HL-60/S4 (cell line): Measurements from ENCODE around the gene MED26.

ENCODE experiments used
- in situ Hi-C: fragments of 300-500 bp; cut with MboI; formaldehyde crosslinking; loops from 2 replicates; pipeline ENCODE4 v1.14.3; 2022; ENCODE audit warnings: low sequenced_read_pairs

MED26 gene

DNA sequence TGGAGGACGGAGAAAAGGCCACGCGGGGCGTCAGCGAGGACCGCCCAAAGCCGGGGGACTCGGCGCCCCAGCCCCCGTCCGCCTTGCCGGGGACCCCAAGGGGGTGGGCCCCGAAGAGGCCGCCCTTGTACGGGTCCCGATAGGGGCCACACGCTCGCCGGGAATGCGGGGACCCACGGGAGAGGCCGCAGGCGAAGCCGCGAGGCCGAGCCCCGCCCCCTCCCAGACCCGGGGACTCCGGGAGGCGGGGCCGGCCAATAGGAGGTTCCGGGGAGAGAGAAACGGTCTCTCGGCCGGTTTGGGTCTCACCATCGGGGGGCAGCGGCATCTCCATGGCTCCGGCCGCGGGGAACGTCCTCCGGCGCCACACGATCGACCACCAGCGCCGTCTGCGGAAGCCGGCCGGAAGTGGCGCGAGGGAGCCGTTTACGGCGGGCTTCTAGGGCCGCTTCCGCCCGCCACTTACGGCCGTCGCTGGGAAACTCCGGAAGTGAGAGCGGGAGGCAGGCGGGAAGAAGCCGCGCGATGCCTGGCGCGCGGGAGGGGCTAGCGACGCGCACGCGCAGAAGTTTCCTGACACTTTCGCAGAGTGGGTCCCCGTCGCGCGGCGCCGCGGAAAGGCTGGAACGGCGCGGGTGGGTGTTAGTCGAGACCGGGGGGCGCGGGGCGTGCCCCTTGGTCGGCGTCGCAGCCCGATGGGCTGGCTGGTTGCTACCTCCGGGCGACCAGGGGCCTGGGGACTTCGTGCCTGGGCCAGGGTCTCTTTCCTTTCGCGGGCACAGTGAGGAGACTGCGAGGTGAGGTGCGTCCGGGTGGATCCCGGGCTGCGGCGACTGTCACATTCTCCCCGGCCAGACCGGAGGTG lies 85.7 kb downstream of the MED26 start, which contains the start of gene CHERP:
Gene CHERP, minus strand, starts transcription at position 393 of the 865 bp plus-strand sequence. Its CDS starts 59 bp downstream, at position 334.
- in situ Hi-C loops, result no loop called here

DNA sequence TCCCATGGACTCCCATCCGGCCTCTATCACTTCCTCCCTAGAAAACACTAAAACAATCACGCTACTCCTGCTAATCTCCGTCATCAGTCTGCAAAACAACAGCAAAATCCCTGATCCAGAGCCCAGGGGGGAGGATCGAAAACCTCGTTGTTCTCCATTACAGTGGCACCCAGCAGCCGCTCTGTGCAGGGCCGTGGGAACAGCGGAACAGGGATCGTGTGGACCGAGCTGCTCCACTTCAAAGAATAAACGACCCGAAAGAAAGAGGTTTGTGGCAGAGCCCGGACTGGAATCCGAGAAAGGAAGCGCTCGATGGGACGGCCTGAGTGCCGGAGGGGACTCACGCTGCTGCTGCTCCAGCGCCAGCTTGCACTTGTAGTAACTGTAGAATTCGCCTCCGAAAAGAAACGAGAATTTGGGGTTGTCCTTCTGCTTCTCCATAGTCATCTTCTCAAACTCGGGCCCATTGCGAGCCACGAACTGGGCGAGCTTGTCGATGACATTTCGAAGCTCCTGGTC lies 86.4 kb downstream of the MED26 start:
- in situ Hi-C loops, result no loop called here

DNA sequence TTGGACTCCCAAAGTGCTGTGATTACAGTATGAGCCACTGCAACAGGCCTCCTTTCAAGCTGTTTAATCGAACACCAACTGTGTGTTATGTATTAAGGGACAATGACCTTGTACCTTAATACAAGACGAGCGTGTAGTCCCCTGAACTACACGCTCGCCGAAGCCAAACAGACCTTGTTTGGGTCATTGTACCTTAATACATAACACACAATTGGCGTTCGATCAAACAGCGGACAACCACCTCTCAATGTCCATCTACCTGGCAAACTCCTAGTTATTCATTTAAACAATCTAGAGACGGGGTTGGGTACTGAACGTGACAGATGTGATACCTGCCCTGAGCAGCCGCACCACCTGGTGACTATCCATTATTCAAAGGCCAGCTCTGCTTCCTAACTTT lies 87.1 kb downstream of the MED26 start:
- in situ Hi-C loops, result no loop called here

DNA sequence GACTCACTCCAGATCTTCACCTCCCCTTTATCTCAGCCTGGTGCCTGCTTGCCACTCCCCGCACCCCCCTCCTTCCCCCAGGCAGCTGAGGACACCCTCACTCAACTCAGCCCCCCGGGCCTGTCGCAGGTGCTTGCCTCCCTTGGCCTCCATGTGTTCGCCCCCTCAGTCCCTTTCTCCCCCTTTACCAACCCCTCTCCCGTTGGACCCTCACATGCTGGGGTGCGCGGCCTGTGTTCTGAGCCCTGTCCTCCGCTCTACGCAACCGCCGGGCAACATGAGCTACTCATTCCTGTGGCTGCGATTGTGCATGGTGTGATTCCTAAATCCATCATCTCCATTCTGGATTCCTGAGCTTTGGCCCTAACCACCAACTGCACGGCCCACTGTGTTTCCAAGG lies 90.9 kb downstream of the MED26 start:
- in situ Hi-C loops, result no loop called here

DNA sequence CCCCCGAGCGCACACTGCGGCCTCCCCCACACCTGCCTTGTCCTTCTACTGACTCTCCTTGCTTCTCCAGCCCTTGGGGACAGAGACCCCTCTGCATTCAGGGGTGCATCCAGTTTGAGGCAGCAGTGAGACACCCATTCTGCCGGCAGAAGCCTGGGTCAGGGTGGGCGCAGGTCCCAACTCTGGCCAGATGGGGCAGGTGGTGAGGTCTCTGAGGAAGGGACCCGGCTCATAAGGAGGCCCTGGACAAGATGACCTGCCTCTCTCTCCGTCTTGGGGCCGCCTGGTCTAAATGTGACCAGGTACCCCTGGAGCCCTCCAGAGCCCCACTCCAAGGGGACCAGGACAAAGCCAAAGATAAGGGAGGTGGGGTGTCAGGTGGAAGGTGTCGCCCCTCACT lies 91.9 kb downstream of the MED26 start:
- in situ Hi-C loops, result no loop called here

DNA sequence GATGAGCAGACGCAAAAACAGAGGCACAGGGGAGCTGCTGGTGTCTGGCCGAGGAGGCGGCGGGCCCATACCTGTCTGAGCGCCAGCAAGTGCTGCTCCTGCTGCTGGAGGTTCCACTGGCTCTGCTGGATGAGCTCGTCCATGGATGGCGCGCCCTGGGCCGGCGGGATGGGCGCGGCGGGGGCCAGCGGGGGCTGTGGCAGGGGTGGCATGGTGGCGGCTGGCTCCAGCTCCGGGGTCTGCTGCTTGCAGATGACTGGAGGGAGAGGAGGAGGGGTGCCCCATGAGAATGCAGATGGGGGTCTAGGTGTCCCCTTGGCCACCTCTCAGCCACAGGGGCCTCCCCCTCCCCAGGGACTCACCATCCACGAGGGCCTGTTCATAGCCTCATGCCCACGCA lies 92.6 kb downstream of the MED26 start:
- in situ Hi-C loops, result no loop called here

DNA sequence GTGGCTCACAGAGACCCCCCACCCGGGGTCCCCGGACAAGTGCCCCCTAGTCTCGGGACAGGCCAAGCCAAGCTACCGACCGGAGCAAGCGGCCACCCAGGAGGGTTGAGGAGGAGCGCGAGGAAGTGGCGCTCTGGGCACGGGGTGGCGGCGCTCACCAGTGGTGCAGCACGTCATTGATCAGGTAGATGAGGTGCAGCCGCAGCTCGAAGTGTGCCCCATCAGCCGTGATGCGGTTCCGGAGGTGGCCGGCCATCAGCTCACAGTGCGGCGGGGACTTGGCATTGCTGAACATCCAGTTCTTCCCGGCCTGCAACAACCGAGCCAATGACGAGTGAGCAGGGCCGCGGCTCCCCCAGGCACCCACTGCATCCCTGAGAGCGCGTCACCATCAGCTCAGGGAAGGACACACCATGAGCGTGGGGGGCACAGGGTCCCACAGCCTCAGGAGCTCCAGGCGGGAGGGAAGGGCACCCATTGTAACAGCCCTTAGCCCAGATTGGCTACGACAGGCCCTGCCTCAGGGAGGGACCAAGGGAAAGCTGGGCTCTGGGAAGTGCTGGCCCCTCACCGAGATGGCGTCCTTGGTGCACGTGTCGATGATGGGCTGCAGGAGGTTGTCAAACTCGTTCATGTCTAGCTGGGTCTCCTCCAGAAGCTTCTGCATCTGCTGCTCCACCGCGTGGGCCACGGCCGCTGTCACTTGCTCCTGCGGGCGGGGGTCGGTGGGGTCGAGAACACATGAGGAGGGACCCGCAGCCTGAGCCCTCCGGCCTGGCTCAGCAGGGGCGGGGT lies 95.4 kb downstream of the MED26 start:
- in situ Hi-C loops, result no loop called here

DNA sequence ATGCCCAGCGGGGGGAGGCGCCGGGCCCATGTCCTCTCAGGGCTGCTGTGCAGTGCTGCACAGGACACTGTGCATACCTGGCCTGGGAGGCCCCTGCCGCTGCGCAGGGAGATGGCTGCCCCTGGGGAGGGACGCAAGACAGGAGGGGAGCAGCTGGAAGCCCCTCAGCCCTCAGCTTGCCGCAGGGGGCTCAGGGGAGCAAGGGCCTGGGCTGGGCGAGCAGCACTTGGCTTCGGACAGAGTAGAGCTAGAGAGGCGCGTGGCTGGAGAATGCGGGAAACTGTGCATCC lies 96.7 kb downstream of the MED26 start:
- in situ Hi-C loops, result no loop called here

DNA sequence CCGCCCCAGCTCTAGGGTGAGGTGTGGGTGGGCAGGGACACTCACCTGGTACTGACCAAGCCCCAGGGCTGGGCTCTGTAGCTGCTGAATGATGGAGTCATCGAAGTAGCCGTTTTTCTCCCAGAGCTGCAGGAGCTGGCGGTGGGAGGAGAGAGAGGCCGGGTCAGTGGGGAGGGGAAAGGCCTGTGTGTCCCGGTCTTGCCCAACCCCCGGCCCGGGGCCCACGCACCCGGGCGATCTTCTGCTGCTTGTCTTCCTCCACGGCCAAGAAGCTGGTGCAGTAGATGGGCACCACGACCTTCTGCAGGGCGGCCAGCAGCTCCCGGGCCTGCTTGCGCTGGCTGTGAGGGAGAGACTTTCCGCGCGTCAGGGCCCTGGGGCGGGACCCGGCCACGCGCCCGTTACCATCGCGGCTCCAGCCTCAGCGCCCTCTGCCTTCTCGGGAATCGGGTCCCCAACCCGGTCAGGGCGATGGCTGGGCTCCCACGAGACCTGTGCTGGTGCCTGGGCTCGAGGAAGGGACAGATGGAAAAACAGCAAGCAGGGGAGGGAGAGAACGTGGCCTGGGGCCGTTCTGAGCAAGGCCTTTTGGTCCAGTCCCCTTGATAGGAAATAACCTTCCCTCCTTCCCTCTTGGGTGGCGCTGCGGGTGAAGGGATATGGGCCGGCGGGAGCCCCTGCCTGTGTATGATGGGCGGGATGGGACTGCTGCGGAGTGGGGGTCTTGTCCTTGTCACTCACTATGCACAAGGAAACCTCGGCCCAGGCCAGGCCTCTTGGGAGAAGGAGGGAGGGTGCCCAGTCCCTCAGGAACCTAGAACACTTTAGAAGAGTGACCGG lies 97.2 kb downstream of the MED26 start:
- in situ Hi-C loops, result no loop called here

DNA sequence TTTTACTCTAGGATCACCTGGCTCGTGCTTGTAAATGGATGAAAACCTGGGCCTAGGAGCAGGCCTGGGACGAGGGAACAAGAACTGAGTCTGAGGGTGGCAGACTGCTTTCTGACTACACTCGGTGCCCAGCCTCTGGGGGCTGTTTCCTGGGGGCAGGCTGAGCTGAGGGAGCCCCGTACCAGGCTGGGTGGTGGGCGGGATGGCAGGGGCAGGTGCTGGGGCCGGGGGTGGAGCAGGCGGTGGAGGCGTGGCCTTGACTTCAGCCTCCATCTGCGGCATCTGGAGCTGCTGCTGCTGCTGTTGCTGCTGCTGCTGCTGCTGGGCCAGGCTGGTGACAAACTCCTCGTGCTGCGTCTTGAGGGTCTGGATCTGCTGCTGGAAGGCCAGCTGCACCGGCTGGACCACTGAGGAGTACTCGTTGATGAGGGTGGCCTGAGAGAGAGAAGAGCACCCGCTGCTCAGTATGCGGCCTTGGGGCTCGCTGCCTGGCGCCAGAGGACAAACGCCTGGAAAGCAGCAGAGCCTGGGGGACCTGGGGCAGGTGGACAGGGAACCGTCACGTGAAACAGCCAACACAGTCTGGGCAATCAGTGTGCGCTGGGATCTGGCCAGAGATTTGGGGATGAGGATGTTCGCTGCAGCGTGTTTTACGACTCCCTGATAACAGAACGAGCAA lies 98.4 kb downstream of the MED26 start:
- in situ Hi-C loops, result no loop called here

DNA sequence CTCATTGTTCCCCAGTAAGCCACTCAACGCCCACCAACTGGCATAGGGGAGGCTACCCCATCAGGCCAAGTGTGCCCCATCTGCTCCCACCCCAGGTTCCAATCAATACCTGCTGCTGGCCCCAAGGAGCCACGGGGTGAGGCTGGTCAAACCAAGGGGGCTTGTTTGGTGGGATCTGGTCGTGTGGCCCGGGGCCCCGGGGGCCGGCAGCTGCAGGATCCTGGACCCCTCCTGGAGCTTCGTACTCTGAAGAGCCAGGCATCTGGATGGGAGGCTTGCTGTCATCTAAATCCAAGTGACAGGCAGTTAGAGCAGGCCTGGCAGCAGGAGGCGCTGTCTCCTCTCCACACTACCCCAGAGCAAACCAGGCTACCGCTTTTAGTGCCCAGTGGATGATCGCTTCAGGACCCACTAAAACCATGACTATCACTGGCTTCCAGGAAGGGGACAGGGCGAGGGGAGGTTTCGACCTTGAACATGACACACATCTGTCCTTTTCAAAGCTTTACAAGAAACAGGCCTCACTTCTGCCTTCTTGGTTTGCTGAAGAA lies 100.0 kb downstream of the MED26 start:
- in situ Hi-C loops, result no loop called here

DNA sequence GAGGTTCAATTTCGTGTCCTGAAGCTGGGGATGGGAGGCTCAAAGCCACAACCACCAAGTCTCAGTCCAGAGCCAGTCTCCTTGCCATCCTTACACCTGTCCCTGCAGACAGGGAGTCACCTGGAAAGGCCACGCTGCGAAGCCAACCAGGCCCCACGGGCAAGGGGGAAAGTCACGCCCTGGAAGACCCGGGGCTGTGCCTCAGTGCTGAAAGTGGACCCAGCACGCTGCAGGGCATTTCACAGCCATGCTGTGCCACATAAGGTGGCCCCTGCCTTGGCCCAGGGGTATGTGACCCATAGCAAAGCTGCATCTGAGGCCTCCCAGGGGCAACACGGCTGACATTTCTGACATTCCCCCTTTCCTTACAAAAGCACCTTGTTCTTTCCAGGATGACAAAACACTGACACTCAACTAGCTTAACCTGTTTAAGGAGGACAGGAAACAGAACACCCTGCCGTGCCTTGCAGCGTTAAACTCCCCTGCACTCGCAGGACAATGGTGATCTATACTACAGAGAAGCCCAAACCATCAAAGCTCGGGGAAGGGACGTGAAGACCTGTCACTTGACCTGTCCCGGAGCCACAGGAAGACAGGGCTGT lies 100.6 kb downstream of the MED26 start:
- in situ Hi-C loops, result no loop called here

DNA sequence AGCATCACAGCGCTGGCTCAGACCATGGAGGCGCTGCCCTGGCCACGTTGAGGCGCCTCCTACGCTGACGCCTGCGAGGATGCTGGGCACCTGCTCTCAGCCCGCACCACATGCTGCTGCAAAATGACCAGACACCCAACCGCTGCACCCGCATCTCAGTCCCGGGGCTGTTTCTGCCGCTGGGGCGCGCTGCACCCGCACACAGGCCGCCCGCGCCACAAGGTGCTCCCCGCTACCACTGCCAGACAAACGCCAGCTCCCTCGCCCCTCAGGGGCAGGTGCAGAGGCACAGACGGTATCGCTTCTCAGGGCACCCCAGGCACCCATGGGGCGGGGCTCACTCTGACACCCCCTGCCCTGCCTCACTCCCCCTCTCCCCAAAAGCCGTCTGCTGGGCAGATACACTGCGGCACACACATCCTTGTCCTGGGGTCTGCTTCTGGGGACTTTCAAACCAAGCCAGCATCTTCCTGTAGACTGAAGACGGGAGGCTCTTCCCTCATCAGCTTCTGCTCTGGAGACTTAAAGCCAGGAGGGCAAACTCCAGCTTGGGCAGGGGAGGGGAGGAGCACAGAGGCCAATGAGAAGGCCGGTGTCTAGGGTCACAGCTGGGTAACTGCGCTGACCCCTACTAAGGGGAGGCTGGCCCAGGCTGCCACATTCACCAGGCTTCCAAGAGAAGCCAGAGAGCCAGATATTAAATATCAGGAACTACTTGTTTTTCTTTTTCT lies 102.1 kb downstream of the MED26 start:
- in situ Hi-C loops, result no loop called here

DNA sequence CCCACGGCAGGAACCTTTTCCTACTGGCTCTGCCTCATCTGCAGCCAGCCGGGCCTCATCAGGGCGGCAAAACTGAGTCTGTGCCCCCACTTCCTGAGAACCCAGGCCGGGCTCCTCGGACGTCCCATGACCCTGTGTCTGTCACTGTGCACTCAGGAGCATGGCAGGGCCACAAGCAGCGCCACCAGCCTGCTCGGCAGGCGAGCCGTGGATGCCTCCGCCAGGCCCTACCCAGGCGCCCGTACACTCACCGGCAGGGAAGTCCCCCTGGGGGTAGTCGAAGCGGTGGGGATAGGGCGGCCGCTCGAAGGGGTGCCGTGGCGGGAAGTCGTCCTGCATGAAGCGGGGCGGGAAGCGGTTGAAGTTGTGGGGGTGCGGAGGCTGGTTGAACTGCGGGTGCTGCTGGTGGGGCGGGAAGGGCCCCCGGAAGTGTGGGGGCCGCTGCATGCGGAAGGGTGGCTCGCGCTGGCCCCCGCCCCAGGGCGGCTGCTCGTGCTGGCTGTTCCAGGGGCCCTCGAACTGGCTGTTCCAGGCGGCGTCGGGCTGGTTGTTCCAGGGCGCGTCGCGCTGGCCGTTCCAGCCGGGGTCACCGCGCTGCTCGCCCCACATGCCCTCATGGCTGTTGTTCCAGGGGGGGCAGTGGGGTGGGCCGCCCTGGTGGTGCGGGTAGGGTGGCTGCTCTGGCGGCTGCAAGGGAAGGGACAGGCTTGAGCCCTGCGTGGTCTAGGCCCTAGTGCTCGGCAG lies 102.8 kb downstream of the MED26 start:
- in situ Hi-C loops, result no loop called here
